ENCODE data around the gene SAPCD1.

DNA sequence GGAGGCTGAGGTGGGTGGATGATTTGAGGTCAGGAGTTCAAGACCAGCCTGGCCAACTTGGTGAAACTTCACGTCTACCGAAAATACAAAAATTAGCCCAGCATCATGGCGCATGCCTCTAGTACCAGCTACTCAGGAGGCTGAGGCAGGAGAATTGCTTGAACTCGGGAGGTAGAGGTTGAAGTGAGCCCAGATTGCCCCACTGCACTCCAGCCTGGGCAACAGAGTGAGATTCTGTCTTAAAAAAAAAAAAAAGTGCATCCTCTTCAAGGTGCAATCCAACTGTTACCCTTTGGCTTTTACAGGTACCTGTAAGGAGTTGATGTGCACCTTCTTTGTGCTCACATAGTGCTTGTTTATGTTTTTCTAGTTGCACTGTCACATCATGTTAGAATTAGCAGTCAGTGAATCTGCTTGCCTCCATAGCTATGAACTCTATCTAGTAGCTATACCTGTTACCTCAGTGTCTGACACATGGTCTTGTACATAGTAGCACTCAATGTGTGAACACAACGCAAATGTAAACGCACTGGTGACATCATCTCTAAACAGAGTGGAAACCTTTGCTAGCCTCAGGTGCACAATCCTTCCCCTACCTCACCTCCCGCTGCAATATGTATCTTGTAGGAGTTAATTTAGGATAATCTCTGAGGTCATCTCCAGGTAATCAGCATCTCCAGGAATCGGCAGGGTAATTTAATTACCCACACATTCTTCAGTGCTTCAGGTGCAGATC is 13.0 kb upstream of the SAPCD1 start:
- TF ChIP-seq YY1 (IDR thresholded peaks at IDR 0.05; ENCODE audit: insufficient read depth, insufficient read length) (no peak), SUZ12 (IDR thresholded peaks at IDR 0.05; ENCODE audit: extremely low read depth, insufficient read depth, insufficient read length) (no peak)

All from NT2/D1 (cell line).